ENCODE measurements around the gene CBX7. TPM values are rescaled to one million over a fixed set of nuclear protein-coding genes. Genes with fewer than 3 reads are reported as not detected.
A peak's percentile ranks its signal among the peaks of the same experiment; 100 is the strongest.

The CBX7 gene
- total RNA-seq, 1 experiment from 2014 or later, result 3.7 TPM

- Mint-ChIP-seq H3K4me3 (peak overlapping the region in 1 of 2 experiments; percentile 35; a peak in 2 of 5 replicates), H3K9me3 (no peaks in the 10 kb centered on the region; a peak in 1 of 5 replicates), H3K27ac (peak overlapping the region; percentile 98 to 100 (median 99)), H3K4me1 (peaks cover 70 to 90% of the 10 kb centered on the region in 2 experiments), H3K27me3 (ENCODE audit: low read depth) (no peaks in the 10 kb centered on the region; the same call in 1 of the 2 replicates), H3K36me3 (ENCODE audit: insufficient read depth in 1 of 3, low read depth in 3 of 3) (no peaks in the 10 kb centered on the region)
- H3K27ac ChIP-seq (ENCODE audit: insufficient read length, low read depth, low read length), result peak overlapping the region; percentile 80
- H3K4me2 ChIP-seq (ENCODE audit: insufficient read depth, insufficient read length, low read length), result no peak overlapping the region
- H3K79me2 ChIP-seq (ENCODE audit: insufficient read depth, low read length), result no peaks in the 10 kb centered on the region
- H2BK15ac ChIP-seq (ENCODE audit: low read depth, low read length), result peak overlapping the region; percentile 9; the same call in 1 of the 2 replicates
- no peaks in the 10 kb centered on the region for H3K9me3 ChIP-seq (ENCODE audit: control insufficient read depth, low read depth, low read length)
- no peaks in the 10 kb centered on the region for H3K27me3 ChIP-seq (ENCODE audit: insufficient read depth, low read length)
- H4K8ac ChIP-seq (replicated peaks; ENCODE audit: insufficient read length, low read depth, low read length), result peak overlapping the region; percentile 97
- no peaks in the 10 kb centered on the region for H3K79me1 ChIP-seq (ENCODE audit: insufficient read depth, low read depth, low read length, poor library complexity, severe bottlenecking)
- peak overlapping the region; percentile 99 for H2BK12ac ChIP-seq (ENCODE audit: insufficient read length, low read depth, low read length)
- no CpG with 5 or more reads among the region's 18 CpGs for WGBS (ENCODE audit: extremely low coverage, insufficient read length, low lambda C conversion rate)
- peak overlapping the region; percentile 62 for H2AK5ac ChIP-seq (ENCODE audit: insufficient read length, low read length)
- peak overlapping the region; percentile 90 for H2BK20ac ChIP-seq (ENCODE audit: low read depth, low read length, poor library complexity, severe bottlenecking)
- H3K56ac ChIP-seq (ENCODE audit: insufficient read length, low read depth, low read length), result peak overlapping the region; percentile 30
- peak overlapping the region; percentile 85 for H3T11ph ChIP-seq (ENCODE audit: low read length)
- peaks cover 16% of the 10 kb centered on the region; the same call in 1 of the 2 replicates for H3K4me1 ChIP-seq (ENCODE audit: insufficient read depth, low read length)
- H4K20me1 ChIP-seq (ENCODE audit: control insufficient read depth, insufficient read depth, insufficient read length), result peaks cover 5% of the 10 kb centered on the region
- no peaks in the 10 kb centered on the region for H3K23me2 ChIP-seq (ENCODE audit: insufficient read length, low read depth, low read length, poor library complexity, severe bottlenecking)
- peak overlapping the region; percentile 89 for H3K4ac ChIP-seq (ENCODE audit: low read depth, low read length)
- peak overlapping the region; percentile 99 for H4K5ac ChIP-seq (ENCODE audit: insufficient read length, low read depth, low read length)
- DNase-seq, result peak; percentile 57
- peak overlapping the region; percentile 94 for H2BK5ac ChIP-seq (ENCODE audit: insufficient read length, low read length)
- H2AFZ ChIP-seq (ENCODE audit: low read length), result no peak overlapping the region
- peak overlapping the region; percentile 23 for H3K9ac ChIP-seq (ENCODE audit: extremely low read depth, insufficient read length, low read length)
- peak overlapping the region; percentile 61 for H3K23ac ChIP-seq (ENCODE audit: insufficient read length, low read depth, low read length)
- H3K14ac ChIP-seq (ENCODE audit: insufficient read depth, low read length), result peak overlapping the region; percentile 92
- H3K18ac ChIP-seq (ENCODE audit: insufficient read length, low read depth, low read length), result peak overlapping the region; percentile 91
- TF ChIP-seq CTCF (conservative IDR thresholded peaks at IDR 0.05), result no peak
- H2BK120ac ChIP-seq (ENCODE audit: low read depth, low read length, poor library complexity, severe bottlenecking), result peak overlapping the region; percentile 84
- H4K91ac ChIP-seq (ENCODE audit: insufficient read length, low read depth, low read length), result peak overlapping the region; percentile 100
These were observed 23.1 kb upstream of the CBX7 start for GRCh38 chr22:39175353-39176142.

Data from H9 (cell line).